T-cell (primary cell): ENCODE results near the gene SH3RF3. TPM values are rescaled to one million over a fixed set of nuclear protein-coding genes. Genes with fewer than 3 reads are reported as not detected.

ENCODE experiments used
- ATAC-seq, 4 experiments: fragments of 200-7000 bp in 3 of 4; fragments of 150-1000 bp in 1 of 4; cut with Tn5 transposase; replicated peaks in 1 of 4; 1 replicate in 3 of 4; 2 replicates in 1 of 4; pipeline ENCODE4 v1.10.0; 2021; ENCODE audit warnings: moderate library complexity in 3 of 4, mild to moderate bottlenecking in 2 of 4, moderate number of reproducible peaks in 1 of 4
- CTCF ChIA-PET, 2 donors: fragments of 300-600 bp; sonication (Branson Sonifier 250); formaldehyde crosslinking; loops; one replicate each; lab custom pipeline; 2022; ENCODE audit warnings: antibody characterized with exemption in 2 of 2; lab: Charles Lee
- POLR2A ChIA-PET, 2 donors: fragments of 300-600 bp; sonication (Branson Sonifier 250); formaldehyde crosslinking; loops; one replicate each; lab custom pipeline; 2022; ENCODE audit warnings: antibody characterized with exemption in 2 of 2; lab: Charles Lee
- DNase-seq, 35 experiments: peaks; one replicate each; pipeline versions ENCODE4 v3.0.0 to v3.0.0-alpha.2; 2013 to 2023
- H3K27ac ChIP-seq: one replicate; pipeline ENCODE4 v1.5.1; 2013; ENCODE audit warnings: low read length
- H3K27me3 ChIP-seq, 2 experiments: replicated peaks in 1 of 2; 1 replicate in 1 of 2; 2 replicates in 1 of 2; pipeline versions ENCODE4 v1.6.1 to v1.7.0; 2013; ENCODE audit warnings: low read length in 1 of 2, mixed read lengths in 1 of 2; ENCODE audit not compliant: control insufficient read depth in 2 of 2, insufficient read depth in 2 of 2; ENCODE audit errors: extremely low read depth in 1 of 2
- H3K36me3 ChIP-seq, 2 donors: 1 replicate in 1 of 2; 2 replicates in 1 of 2; pipeline versions ENCODE4 v1.6.1 to v1.7.0; 2013; ENCODE audit warnings: low read length in 1 of 2; ENCODE audit not compliant: control insufficient read depth in 2 of 2, insufficient read depth in 1 of 2; ENCODE audit errors: extremely low read depth in 1 of 2
- H3K4me1 ChIP-seq, 2 experiments: 1 replicate in 1 of 2; 2 replicates in 1 of 2; pipeline versions ENCODE4 v1.6.1 to v1.7.0; 2013; ENCODE audit warnings: low read length in 2 of 2, mixed read lengths in 1 of 2; ENCODE audit not compliant: insufficient read depth in 2 of 2, control insufficient read depth in 1 of 2; ENCODE audit errors: extremely low read depth in 1 of 2
- H3K4me3 ChIP-seq, 2 donors: 1 replicate in 1 of 2; 2 replicates in 1 of 2; pipeline versions ENCODE4 v1.5.1 to v1.7.0; 2013; ENCODE audit warnings: mild to moderate bottlenecking in 2 of 2, low read length in 1 of 2, moderate library complexity in 1 of 2; ENCODE audit not compliant: control insufficient read depth in 1 of 2; ENCODE audit errors: extremely low read depth in 1 of 2
- H3K9me3 ChIP-seq: 2 replicates; pipeline ENCODE4 v1.7.0; 2013
- H3K27ac Mint-ChIP-seq, 2 donors: one replicate each; pipeline ENCODE4 v1.8.0; 2020 to 2021; ENCODE audit warnings: mild to moderate bottlenecking in 2 of 2, mixed read lengths in 2 of 2
- H3K27me3 Mint-ChIP-seq, 2 donors: one replicate each; pipeline ENCODE4 v1.8.0; 2021 to 2022; ENCODE audit warnings: mixed read lengths in 2 of 2
- H3K36me3 Mint-ChIP-seq: one replicate; pipeline ENCODE4 v1.8.0; 2021; ENCODE audit warnings: mixed read lengths
- H3K4me1 Mint-ChIP-seq, 3 donors: one replicate each; pipeline ENCODE4 v1.8.0; 2020 to 2022; ENCODE audit warnings: mixed read lengths in 3 of 3, mild to moderate bottlenecking in 1 of 3
- H3K4me3 Mint-ChIP-seq, 3 donors: one replicate each; pipeline ENCODE4 v1.8.0; 2020 to 2022; ENCODE audit warnings: mild to moderate bottlenecking in 3 of 3, mixed read lengths in 3 of 3, moderate library complexity in 3 of 3
- H3K9me3 Mint-ChIP-seq, 3 donors: one replicate each; pipeline ENCODE4 v1.8.0; 2020 to 2022; ENCODE audit warnings: mixed read lengths in 3 of 3
- WGBS: methylation state at CpG from one replicate; pipeline ENCODE4 v1.1.5; 2013; ENCODE audit warnings: missing lambda C conversion rate; ENCODE audit not compliant: insufficient coverage; 5-methylcytosine and 5-hydroxymethylcytosine counted together
- total RNA-seq, 35 experiments: library from RNA in 6 of 35; stranded (reverse) in 6 of 35; fragments of 120-200 nt in 1 of 35; gene quantifications; one replicate each; pipeline versions ENCODE4 v1.2.1 to v1.2.4 and lab custom pipeline; 2013 to 2026

Gene SH3RF3
- total RNA-seq, 5 donors from 2014 or later (not counting 1 experiment from before 2014, with no cell fraction given): 1.8 to 4.6 (median 3.6) TPM

GRCh38 chr2:109298851-109299250 is 169.8 kb downstream of the SH3RF3 start:
- Histone ChIP-seq H3K9me3 (no peaks in the 10 kb centered on the region), H3K4me3 (no peak overlapping the region), H3K27me3 (peaks cover 0 to 10% of the 10 kb centered on the region in 2 experiments), H3K27ac (no peak overlapping the region), H3K4me1 (no peaks in the 10 kb centered on the region), H3K36me3 (no peaks in the 10 kb centered on the region)
- ChIA-PET POLR2A (no interaction called here), CTCF (no interaction called here)
- H3K4me1 Mint-ChIP-seq: no peaks in the 10 kb centered on the region
- no peak for ATAC-seq
- no peak overlapping the region for H3K4me3 Mint-ChIP-seq
- 90% methylated on average over 4 of the region's 6 CpGs for WGBS
- no peaks in the 10 kb centered on the region for H3K9me3 Mint-ChIP-seq
- no peak for DNase-seq
- no peak overlapping the region for H3K27ac Mint-ChIP-seq
- no peaks in the 10 kb centered on the region for H3K27me3 Mint-ChIP-seq
- no peaks in the 10 kb centered on the region for H3K36me3 Mint-ChIP-seq

GRCh38 chr2:109299536-109299935 is 170.5 kb downstream of the SH3RF3 start:
- no peak overlapping the region for H3K4me3 ChIP-seq
- ATAC-seq: no peak
- no peaks in the 10 kb centered on the region for H3K4me1 Mint-ChIP-seq
- CTCF ChIA-PET: no interaction called here
- H3K36me3 Mint-ChIP-seq: no peaks in the 10 kb centered on the region
- H3K4me1 ChIP-seq: no peaks in the 10 kb centered on the region
- H3K27ac ChIP-seq: no peak overlapping the region
- POLR2A ChIA-PET: no interaction called here
- peaks cover 0 to 8% of the 10 kb centered on the region in 2 experiments for H3K27me3 ChIP-seq
- whole genome bisulfite sequencing: 100% methylated on average over 3 of the region's 5 CpGs
- no peak for DNase-seq
- H3K4me3 Mint-ChIP-seq: no peak overlapping the region
- H3K27ac Mint-ChIP-seq: no peak overlapping the region
- no peaks in the 10 kb centered on the region for H3K9me3 ChIP-seq
- H3K9me3 Mint-ChIP-seq: no peaks in the 10 kb centered on the region
- H3K36me3 ChIP-seq: no peaks in the 10 kb centered on the region
- H3K27me3 Mint-ChIP-seq: no peaks in the 10 kb centered on the region

GRCh38 chr2:109300582-109300981 is 171.6 kb downstream of the SH3RF3 start:
- Mint-ChIP-seq H3K27me3 (no peaks in the 10 kb centered on the region), H3K27ac (no peak overlapping the region), H3K4me3 (no peak overlapping the region), H3K4me1 (no peaks in the 10 kb centered on the region), H3K36me3 (no peaks in the 10 kb centered on the region), H3K9me3 (no peaks in the 10 kb centered on the region)
- ChIA-PET POLR2A (no interaction called here), CTCF (no interaction called here)
- ATAC-seq: no peak
- H3K27ac ChIP-seq: no peak overlapping the region
- H3K4me1 ChIP-seq: no peaks in the 10 kb centered on the region
- no peaks in the 10 kb centered on the region for H3K36me3 ChIP-seq
- no peaks in the 10 kb centered on the region for H3K9me3 ChIP-seq
- WGBS: 33% methylated on average over 2 of the region's 3 CpGs
- no peak for DNase-seq
- peaks cover 0 to 11% of the 10 kb centered on the region in 2 experiments for H3K27me3 ChIP-seq
- no peak overlapping the region for H3K4me3 ChIP-seq

- DNase-seq: no peak
- H3K4me1 ChIP-seq: no peaks in the 10 kb centered on the region
- H3K27ac Mint-ChIP-seq: no peak overlapping the region
- H3K4me1 Mint-ChIP-seq: no peaks in the 10 kb centered on the region
- H3K9me3 Mint-ChIP-seq: no peaks in the 10 kb centered on the region
- H3K4me3 Mint-ChIP-seq: no peak overlapping the region
- no peaks in the 10 kb centered on the region for H3K36me3 Mint-ChIP-seq
- ChIA-PET POLR2A (no interaction called here), CTCF (no interaction called here)
- H3K27ac ChIP-seq: no peak overlapping the region
- H3K4me3 ChIP-seq: no peak overlapping the region
- H3K27me3 Mint-ChIP-seq: peaks cover 0 to 1% of the 10 kb centered on the region in 2 donors
- peaks cover 0 to 15% of the 10 kb centered on the region in 2 experiments for H3K27me3 ChIP-seq
- no peaks in the 10 kb centered on the region for H3K9me3 ChIP-seq
- no peak for ATAC-seq
- H3K36me3 ChIP-seq: no peaks in the 10 kb centered on the region
- WGBS: 95% methylated on average over 4 of the region's 6 CpGs
Observed at GRCh38 chr2:109301746-109302145, 172.7 kb downstream of the SH3RF3 start.

GRCh38 chr2:109302319-109302718 is 173.3 kb downstream of the SH3RF3 start:
- CTCF ChIA-PET: interaction anchor here in 1 of 2 donors (0.6 kb wide), 1 partner anchor 206 kb away, joined by 3 read pairs; no protein-coding TSS in a partner anchor
- Histone ChIP-seq H3K4me3 (no peak overlapping the region), H3K4me1 (no peaks in the 10 kb centered on the region), H3K27me3 (peaks cover 0 to 15% of the 10 kb centered on the region in 2 experiments), H3K9me3 (no peaks in the 10 kb centered on the region), H3K36me3 (no peaks in the 10 kb centered on the region), H3K27ac (no peak overlapping the region)
- H3K27ac Mint-ChIP-seq: no peak overlapping the region
- H3K9me3 Mint-ChIP-seq: no peaks in the 10 kb centered on the region
- H3K27me3 Mint-ChIP-seq: peaks cover 0 to 4% of the 10 kb centered on the region in 2 donors
- POLR2A ChIA-PET: no interaction called here
- ATAC-seq: no peak
- H3K4me1 Mint-ChIP-seq: no peaks in the 10 kb centered on the region
- no peak overlapping the region for H3K4me3 Mint-ChIP-seq
- H3K36me3 Mint-ChIP-seq: no peaks in the 10 kb centered on the region
- DNase-seq: no peak
- WGBS: 75% methylated on average over 6 of the region's 6 CpGs

- Mint-ChIP-seq H3K36me3 (no peaks in the 10 kb centered on the region), H3K9me3 (no peaks in the 10 kb centered on the region), H3K27me3 (peaks cover 0 to 4% of the 10 kb centered on the region in 2 donors), H3K27ac (no peak overlapping the region), H3K4me3 (no peak overlapping the region), H3K4me1 (no peaks in the 10 kb centered on the region)
- H3K9me3 ChIP-seq: no peaks in the 10 kb centered on the region
- ATAC-seq (no peak), DNase-seq (no peak)
- H3K4me1 ChIP-seq: no peaks in the 10 kb centered on the region
- H3K27ac ChIP-seq: no peak overlapping the region
- H3K36me3 ChIP-seq: no peaks in the 10 kb centered on the region
- H3K27me3 ChIP-seq: peaks cover 0 to 12% of the 10 kb centered on the region in 2 experiments
- ChIA-PET POLR2A (no interaction called here), CTCF (no interaction called here)
- WGBS: no CpG with 5 or more reads among the region's 5 CpGs
- H3K4me3 ChIP-seq: no peak overlapping the region
Observed at GRCh38 chr2:109304242-109304641, 175.2 kb downstream of the SH3RF3 start.
